GM12878 (cell line): Measurements from ENCODE around the gene USB1. TPM values are rescaled to one million over a fixed set of nuclear protein-coding genes. Genes with fewer than 3 reads are reported as not detected.

ENCODE experiments used
- ATAC-seq: fragments of 200-7000 bp; cut with Tn5 transposase; 3 replicates; pipeline ENCODE4 v1.9.1; 2020; ENCODE audit warnings: mild to moderate bottlenecking, moderate library complexity
- BruUV-seq: library from RNA; stranded (reverse); fragments of 400-500 nt; replicated peaks from 2 replicates; lab custom pipeline; 2021; lab: Mats Ljungman, UMichigan
- CTCF ChIA-PET: fragments of 300-600 bp; sonication (Branson Sonifier 250); formaldehyde crosslinking; extraction: SDS; loops from one replicate; lab custom pipeline; 2021; ENCODE audit warnings: inconsistent platforms; lab: Yijun Ruan, JAX
- POLR2A ChIA-PET: fragments of 350-600 bp; formaldehyde crosslinking; extraction: SDS; loops from one replicate; lab custom pipeline; 2021; ENCODE audit warnings: inconsistent platforms; lab: Charles Lee
- RAD21 ChIA-PET: fragments of 300-600 bp; sonication (Branson Sonifier 250); formaldehyde crosslinking; loops from one replicate; lab custom pipeline; 2023; ENCODE audit warnings: antibody characterized with exemption; ENCODE audit not compliant: unreplicated experiment; lab: Charles Lee
- SMC1A ChIA-PET: fragments of 300-600 bp; sonication (Branson Sonifier 250); formaldehyde crosslinking; loops from one replicate; lab custom pipeline; 2023; ENCODE audit not compliant: unreplicated experiment, uncharacterized antibody; lab: Charles Lee
- DNase-seq: peaks from one replicate; pipeline ENCODE4 v3.0.0-alpha.2; 2011; ENCODE audit warnings: low read depth, low spot score
- FAIRE-seq: peaks from 3 replicates; lab custom pipeline; 2011; peaks lifted over from hg19 to GRCh38; lab: Jason Lieb, UNC
- H2AFZ ChIP-seq: 2 replicates; pipeline ENCODE4 v1.6.0; 2011; ENCODE audit warnings: low read depth, low read length, control low read depth; ENCODE audit not compliant: control insufficient read depth
- H3K27ac ChIP-seq: 2 replicates; pipeline ENCODE4 v1.5.1; 2011; ENCODE audit warnings: control low read depth; ENCODE audit not compliant: control insufficient read depth, insufficient read depth
- H3K27me3 ChIP-seq, 2 experiments: replicated peaks in 1 of 2; 2 replicates each; pipeline versions ENCODE4 v1.6.0 to v1.6.1; 2011; ENCODE audit warnings: low read length in 1 of 2; ENCODE audit not compliant: control insufficient read depth in 2 of 2, insufficient read depth in 2 of 2
- H3K36me3 ChIP-seq, 2 experiments: 2 replicates each; pipeline ENCODE4 v1.5.1; 2011; ENCODE audit warnings: low read length in 1 of 2; ENCODE audit not compliant: control insufficient read depth in 2 of 2, insufficient read depth in 2 of 2
- H3K4me1 ChIP-seq: 2 replicates; pipeline ENCODE4 v1.6.1; 2011; ENCODE audit warnings: mild to moderate bottlenecking, low read length, moderate library complexity, mixed read lengths; ENCODE audit not compliant: control insufficient read depth, insufficient read depth
- H3K4me2 ChIP-seq: 2 replicates; pipeline ENCODE4 v1.6.0; 2011; ENCODE audit warnings: control low read depth; ENCODE audit not compliant: control insufficient read depth, insufficient read depth
- H3K4me3 ChIP-seq: fragments of 200-600 bp; sonication (generic); 2 replicates; pipeline ENCODE4 v1.5.1; 2016
- H3K79me2 ChIP-seq: 2 replicates; pipeline ENCODE4 v1.6.0; 2011; ENCODE audit warnings: low read length; ENCODE audit not compliant: control insufficient read depth, insufficient read depth
- H3K9ac ChIP-seq: 2 replicates; pipeline ENCODE4 v1.8.0; 2011; ENCODE audit warnings: low read length, control low read depth, mixed read lengths; ENCODE audit not compliant: control insufficient read depth, insufficient read depth
- H3K9me3 ChIP-seq: replicated peaks from 3 replicates; pipeline ENCODE4 v1.5.1; 2011; ENCODE audit warnings: mild to moderate bottlenecking, low read length; ENCODE audit not compliant: control insufficient read depth, insufficient read depth
- H4K20me1 ChIP-seq: 2 replicates; pipeline ENCODE4 v1.6.0; 2011; ENCODE audit not compliant: control insufficient read depth, insufficient read depth
- BCL3 ChIP-seq: IDR thresholded peaks from 2 replicates; pipeline ENCODE4 v1.6.1; 2011; ENCODE audit warnings: borderline replicate concordance, low read depth, mild to moderate bottlenecking, moderate library complexity, low read length; ENCODE audit not compliant: insufficient read depth, poor library complexity, severe bottlenecking
- PAX8 ChIP-seq: fragments of 450-650 bp; IDR thresholded peaks from 2 replicates; pipeline ENCODE4 v1.6.1; 2017; ENCODE audit warnings: mild to moderate bottlenecking, moderate library complexity
- PBX3 ChIP-seq: IDR thresholded peaks from 2 replicates; pipeline ENCODE4 v1.6.1; 2011; ENCODE audit warnings: mild to moderate bottlenecking, low read depth, low read length, moderate library complexity; ENCODE audit not compliant: insufficient replicate concordance
- POLR2A ChIP-seq: IDR thresholded peaks from 2 replicates; pipeline ENCODE4 v1.6.1; 2011; ENCODE audit warnings: low read depth, mild to moderate bottlenecking, low read length
- SPI1 ChIP-seq: IDR thresholded peaks from 2 replicates; pipeline ENCODE4 v1.6.1; 2011; ENCODE audit warnings: low read depth, mild to moderate bottlenecking, low read length, moderate library complexity, borderline replicate concordance; ENCODE audit not compliant: insufficient read depth
- YY1 ChIP-seq: IDR thresholded peaks from 2 replicates; pipeline ENCODE4 v1.6.1; 2011; ENCODE audit warnings: low read depth, mild to moderate bottlenecking, low read length
- ZBTB4 ChIP-seq: fragments of 450-650 bp; formaldehyde crosslinking; IDR thresholded peaks from 2 replicates; pipeline ENCODE4 v1.4.0; 2022; ENCODE audit warnings: mild to moderate bottlenecking, moderate library complexity
- WGBS: methylation state at CpG from one replicate; pipeline ENCODE4 v1.1.6; 2016; ENCODE audit warnings: low lambda C conversion rate; ENCODE audit not compliant: insufficient replicate concordance, insufficient coverage; ENCODE audit errors: missing lambda C conversion rate; 5-methylcytosine and 5-hydroxymethylcytosine counted together
- in situ Hi-C: fragments of 300-500 bp; cut with MboI; formaldehyde crosslinking; loops from 9 replicates; pipeline ENCODE4 v1.14.3; 2018; ENCODE audit warnings: mixed read lengths
- intact Hi-C: fragments of 100-400 bp; cut with micrococcal nuclease; formaldehyde crosslinking; loops from one replicate; pipeline ENCODE4 v1.14.2; 2022; ENCODE audit not compliant: unreplicated experiment
- polyA plus RNA-seq, 11 experiments: library from polyadenylated mRNA; depleted of rRNA in 4 of 11; unstranded in 6 of 11; stranded (reverse) in 5 of 11; fragments of >200 nt; fragmentation: Nextera tagmentation in 4 of 11; fragmentation: Illumina TruSeq in 1 of 11; extraction: Ambion mirVana in 4 of 11; extraction: Trizol in 1 of 11; gene quantifications; 1 replicate in 1 of 11; 2 replicates in 10 of 11; pipeline versions ENCODE4 v1.2.1 to v1.2.3, GENCODE V29; 2011 to 2016; ENCODE audit warnings: inconsistent platforms in 2 of 11, missing spikeins in 2 of 11, low read depth in 1 of 11
- total RNA-seq, 4 experiments: library from RNA; depleted of rRNA in 3 of 4; stranded (reverse); fragments of >200 nt in 3 of 4; fragmentation: Illumina TruSeq in 1 of 4; extraction: Trizol in 1 of 4; gene quantifications; 2 replicates each; pipeline versions ENCODE4 v1.2.1 to v1.2.3, GENCODE V29; 2013 to 2021

Gene USB1
- total and polyA plus RNA-seq, 10 of the 15 experiments (the other 5 are each of a cell fraction or from before 2014, with no cell fraction given): 7.9 to 72.2 (median 41.6) TPM

GRCh38 chr16:58042886-58043515, 41.8 kb downstream of the USB1 start:
- intact Hi-C loops: no loop called here
- ATAC-seq (no peak), DNase-seq (no peak), FAIRE-seq (no peak)
- no peaks in the 10 kb centered on the region for H4K20me1 ChIP-seq
- no peak overlapping the region for H3K27ac ChIP-seq
- ChIA-PET CTCF (no interaction called here), POLR2A (no interaction called here), SMC1A (no interaction called here), RAD21 (no interaction called here)
- in situ Hi-C loops: no loop called here
- no peak for TF ChIP-seq PBX3
- TF ChIP-seq YY1: no peak
- peak; percentile 46 for TF ChIP-seq BCL3
- TF ChIP-seq ZBTB4: no peak
- no peak for TF ChIP-seq PAX8
- TF ChIP-seq SPI1: no peak
- TF ChIP-seq POLR2A: no peak
- H2AFZ ChIP-seq: no peak overlapping the region
- no peaks in the 10 kb centered on the region for H3K79me2 ChIP-seq
- WGBS: 41% methylated on average over 16 of the region's 16 CpGs
- H3K9ac ChIP-seq: no peak overlapping the region
- no peak overlapping the region for H3K4me3 ChIP-seq
- H3K4me1 ChIP-seq: no peaks in the 10 kb centered on the region
- H3K4me2 ChIP-seq: no peak overlapping the region
- BruUV-seq: no TSS peak
- H3K27me3 ChIP-seq: no peaks in the 10 kb centered on the region
- no peaks in the 10 kb centered on the region for H3K9me3 ChIP-seq
- H3K36me3 ChIP-seq: no peaks in the 10 kb centered on the region
